Common myeloid progenitor, CD34-positive (primary cell): Measurements from ENCODE around the gene MATK.
"Not testable (repeated sequence)": the region's sequence is repeated elsewhere in the genome, so short reads cannot be mapped to it uniquely, and the experiment has no call there.

ENCODE experiments used
- CTCF ChIA-PET: fragments of 350-600 bp; sonication (Branson Sonifier 250); formaldehyde crosslinking; loops from one replicate; lab custom pipeline; 2021; ENCODE audit warnings: antibody characterized with exemption; lab: Charles Lee
- POLR2A ChIA-PET: fragments of 350-600 bp; sonication (Branson Sonifier 250); formaldehyde crosslinking; loops from one replicate; lab custom pipeline; 2021; ENCODE audit warnings: antibody characterized with exemption; lab: Charles Lee
- DNase-seq, 3 donors: peaks; one replicate each; pipeline versions ENCODE4 v3.0.0 to v3.0.0-alpha.2; 2013
- H3K27ac ChIP-seq, 2 experiments: 1 replicate in 1 of 2; 2 replicates in 1 of 2; pipeline ENCODE4 v1.7.0; 2013; ENCODE audit warnings: inconsistent platforms in 2 of 2, low read length in 2 of 2, mild to moderate bottlenecking in 2 of 2, low read depth in 1 of 2, moderate library complexity in 1 of 2; ENCODE audit not compliant: severe bottlenecking in 2 of 2, insufficient read depth in 1 of 2, poor library complexity in 1 of 2
- H3K27me3 ChIP-seq, 5 experiments: replicated peaks in 2 of 5; 1 replicate in 3 of 5; 2 replicates in 2 of 5; pipeline versions ENCODE4 v1.6.1 to v1.7.0; 2013; ENCODE audit warnings: low read length in 4 of 5, mild to moderate bottlenecking in 2 of 5, moderate library complexity in 2 of 5, inconsistent platforms in 1 of 5; ENCODE audit not compliant: insufficient read depth in 5 of 5, control insufficient read depth in 4 of 5
- H3K36me3 ChIP-seq, 4 experiments: 1 replicate in 2 of 4; 2 replicates in 2 of 4; pipeline versions ENCODE4 v1.6.1 to v1.7.0; 2013; ENCODE audit warnings: low read length in 3 of 4, control low read depth in 1 of 4, mild to moderate bottlenecking in 1 of 4; ENCODE audit not compliant: control insufficient read depth in 4 of 4, insufficient read depth in 4 of 4
- H3K4me1 ChIP-seq, 4 experiments: 1 replicate in 3 of 4; 2 replicates in 1 of 4; pipeline versions ENCODE4 v1.6.1 to v1.7.1; 2013; ENCODE audit warnings: low read length in 3 of 4, mild to moderate bottlenecking in 3 of 4, control low read depth in 1 of 4, inconsistent platforms in 1 of 4, moderate library complexity in 1 of 4; ENCODE audit not compliant: control insufficient read depth in 4 of 4, insufficient read depth in 4 of 4; ENCODE audit errors: control extremely low read depth in 1 of 4
- H3K4me3 ChIP-seq, 7 experiments: 1 replicate in 4 of 7; 2 replicates in 3 of 7; pipeline versions ENCODE4 v1.5.1 to v1.7.0; 2013; ENCODE audit warnings: mild to moderate bottlenecking in 7 of 7, low read length in 6 of 7, moderate library complexity in 6 of 7, inconsistent platforms in 2 of 7, low read depth in 2 of 7, control low read depth in 1 of 7; ENCODE audit not compliant: insufficient read depth in 4 of 7, control insufficient read depth in 1 of 7; ENCODE audit errors: extremely low read depth in 1 of 7
- H3K9me3 ChIP-seq, 5 experiments: 1 replicate in 4 of 5; 2 replicates in 1 of 5; pipeline versions ENCODE4 v1.6.1 to v1.7.1; 2013; ENCODE audit warnings: low read length in 4 of 5, mild to moderate bottlenecking in 2 of 5, inconsistent platforms in 1 of 5, low read depth in 1 of 5, moderate library complexity in 1 of 5; ENCODE audit not compliant: control insufficient read depth in 4 of 5, insufficient read depth in 2 of 5; ENCODE audit errors: control extremely low read depth in 1 of 5
- WGBS: methylation state at CpG from one replicate; pipeline ENCODE4 v1.1.5; 2013; ENCODE audit not compliant: insufficient coverage; 5-methylcytosine and 5-hydroxymethylcytosine counted together

Gene MATK

GRCh38 chr19:3768015-3768747 lies 18.0 kb downstream of the MATK start:
- Histone ChIP-seq H3K27ac (no peak overlapping the region), H3K9me3 (no peaks in the 10 kb centered on the region), H3K4me3 (no peak overlapping the region), H3K27me3 (no peaks in the 10 kb centered on the region), H3K36me3 (peaks cover 0 to 31% (median 26%) of the 10 kb centered on the region in 4 experiments), H3K4me1 (peaks cover 0 to 4% (median 2%) of the 10 kb centered on the region in 4 experiments)
- ChIA-PET CTCF (interaction anchor here (1.1 kb wide), 1 partner anchor 12 kb away, joined by 3 read pairs; no protein-coding TSS in a partner anchor), POLR2A (no interaction called here)
- 93% methylated on average over 14 of the region's 25 CpGs for WGBS
- DNase-seq, result no peak

GRCh38 chr19:3767050-3767449 lies 19.1 kb downstream of the MATK start:
- Histone ChIP-seq H3K9me3 (no peaks in the 10 kb centered on the region), H3K27me3 (no peaks in the 10 kb centered on the region), H3K27ac (no peak overlapping the region), H3K4me3 (no peak overlapping the region), H3K36me3 (peaks cover 0 to 31% (median 26%) of the 10 kb centered on the region in 4 experiments), H3K4me1 (peaks cover 0 to 6% (median 5%) of the 10 kb centered on the region in 4 experiments)
- no peak for DNase-seq
- ChIA-PET POLR2A (no interaction called here), CTCF (interaction anchor here (0.9 to 1.1 kb wide), 2 partner anchors 11 to 13 kb away, joined by 3 read pairs; no protein-coding TSS in a partner anchor)
- WGBS, result 95% methylated on average over 21 of the region's 23 CpGs

GRCh38 chr19:3766520-3766919 lies 19.7 kb downstream of the MATK start:
- CTCF ChIA-PET, result interaction anchor here (0.9 kb wide), 1 partner anchor 10 kb away, joined by 3 read pairs; no protein-coding TSS in a partner anchor
- Histone ChIP-seq H3K4me1 (peaks cover 4 to 11% (median 7%) of the 10 kb centered on the region in 4 experiments), H3K9me3 (no peaks in the 10 kb centered on the region), H3K36me3 (peaks cover 0 to 31% (median 26%) of the 10 kb centered on the region in 4 experiments), H3K4me3 (no peak overlapping the region), H3K27ac (no peak overlapping the region), H3K27me3 (no peaks in the 10 kb centered on the region)
- DNase-seq, result no peak
- POLR2A ChIA-PET, result interaction anchor here (0.6 kb wide), 1 partner anchor 111 kb away, joined by 4 read pairs; no protein-coding TSS in a partner anchor
- 79% methylated on average over 7 of the region's 7 CpGs for WGBS

- H3K27me3 ChIP-seq, DNase-seq, H3K4me3 ChIP-seq, CTCF ChIA-PET, H3K27ac ChIP-seq, H3K9me3 ChIP-seq: not testable (repeated sequence)
- peaks cover 0 to 31% (median 26%) of the 10 kb centered on the region in 4 experiments for H3K36me3 ChIP-seq
- WGBS, result 90% methylated on average over 2 of the region's 5 CpGs
- peaks cover 4 to 17% (median 12%) of the 10 kb centered on the region in 4 experiments for H3K4me1 ChIP-seq
- POLR2A ChIA-PET, result interaction anchor here (0.6 kb wide), 1 partner anchor 111 kb away, joined by 4 read pairs; no protein-coding TSS in a partner anchor
Observed at GRCh38 chr19:3765757-3766156, 20.4 kb downstream of the MATK start.

- CTCF ChIA-PET, result no interaction called here
Observed at GRCh38 chr19:3765121-3765520, 21.1 kb downstream of the MATK start.

GRCh38 chr19:3762501-3763459 lies 23.4 kb downstream of the MATK start, which contains the start of gene MRPL54:
Gene MRPL54 (plus strand): TSS chr19:3762682. CDS start chr19:3762701, 19 bp downstream.
- DNase-seq, result peak; percentile 99
- Histone ChIP-seq H3K36me3 (peaks cover 0 to 36% (median 26%) of the 10 kb centered on the region in 4 experiments), H3K27me3 (no peaks in the 10 kb centered on the region), H3K4me1 (peaks cover 4 to 20% (median 15%) of the 10 kb centered on the region in 4 experiments), H3K27ac (peak within 1 kb of the TSS; percentile 99 to 100), H3K4me3 (peak within 1 kb of the TSS; percentile 80 to 97 (median 92)), H3K9me3 (no peaks in the 10 kb centered on the region)
- 1% methylated on average over 32 of the region's 47 CpGs for WGBS
- CTCF ChIA-PET, result interaction anchor here (0.6 to 2.7 kb wide), 16 partner anchors 9 to 223 kb away, joined by 3 to 14 read pairs (median 3); partner anchors contain the start of genes EEF2 and RAX2
- POLR2A ChIA-PET, result interaction anchor here (0.6 to 1.4 kb wide), 7 partner anchors 8 to 223 kb away, joined by 3 to 10 read pairs (median 3); partner anchors contain the start of gene EEF2

More at GRCh38 chr19:3765121-3765520, 21.1 kb downstream of the MATK start:
- 98% methylated on average over 12 of the region's 12 CpGs for WGBS
- POLR2A ChIA-PET, result no interaction called here
- Histone ChIP-seq H3K4me3 (no peak overlapping the region), H3K27me3 (no peaks in the 10 kb centered on the region), H3K9me3 (no peaks in the 10 kb centered on the region), H3K4me1 (peaks cover 4 to 20% (median 14%) of the 10 kb centered on the region in 4 experiments), H3K36me3 (peaks cover 0 to 31% (median 27%) of the 10 kb centered on the region in 4 experiments), H3K27ac (no peak overlapping the region)
- DNase-seq, result no peak
